Natural killer cell (primary cell): ENCODE data around the gene CD72. TPM values are rescaled to one million over a fixed set of nuclear protein-coding genes. Genes with fewer than 3 reads are reported as not detected.
"Not testable (repeated sequence)": the region's sequence is repeated elsewhere in the genome, so short reads cannot be mapped to it uniquely, and the experiment has no call there.

Experiments used
- ATAC-seq, 3 donors: fragments of 150-1000 bp in 2 of 3; fragments of 200-7000 bp in 1 of 3; cut with Tn5 transposase; 1 replicate in 1 of 3; 2 replicates in 2 of 3; pipeline ENCODE4 v1.10.0; 2021; ENCODE audit warnings: mild to moderate bottlenecking in 2 of 3, moderate library complexity in 2 of 3
- DNase-seq, 2 donors: peaks; one replicate each; pipeline versions ENCODE4 v3.0.0 to v3.0.0-alpha.2; 2013 to 2021; ENCODE audit warnings: mixed read lengths in 1 of 2
- H3K27ac ChIP-seq: one replicate; pipeline ENCODE4 v1.5.1; 2013; ENCODE audit warnings: mild to moderate bottlenecking, low read length
- H3K27me3 ChIP-seq: one replicate; pipeline ENCODE4 v1.6.1; 2013; ENCODE audit warnings: low read length; ENCODE audit not compliant: control insufficient read depth, insufficient read depth
- H3K36me3 ChIP-seq: one replicate; pipeline ENCODE4 v1.6.1; 2013; ENCODE audit warnings: low read length; ENCODE audit not compliant: control insufficient read depth, insufficient read depth
- H3K4me1 ChIP-seq: one replicate; pipeline ENCODE4 v1.6.1; 2013; ENCODE audit warnings: low read length; ENCODE audit not compliant: control insufficient read depth, insufficient read depth
- H3K4me3 ChIP-seq: one replicate; pipeline ENCODE4 v1.5.1; 2013; ENCODE audit warnings: low read length
- H3K9me3 ChIP-seq: one replicate; pipeline ENCODE4 v1.6.1; 2013; ENCODE audit warnings: low read length; ENCODE audit not compliant: control insufficient read depth, insufficient read depth
- H3K27ac Mint-ChIP-seq, 2 donors: one replicate each; pipeline ENCODE4 v1.8.0; 2022; ENCODE audit warnings: mild to moderate bottlenecking in 2 of 2, mixed read lengths in 2 of 2, moderate library complexity in 1 of 2
- H3K27me3 Mint-ChIP-seq, 2 donors: one replicate each; pipeline ENCODE4 v1.8.0; 2022; ENCODE audit warnings: low read depth in 2 of 2, mixed read lengths in 2 of 2
- H3K36me3 Mint-ChIP-seq: one replicate; pipeline ENCODE4 v1.8.0; 2022; ENCODE audit warnings: mixed read lengths
- H3K4me1 Mint-ChIP-seq, 2 donors: one replicate each; pipeline ENCODE4 v1.8.0; 2022; ENCODE audit warnings: mixed read lengths in 2 of 2
- H3K4me3 Mint-ChIP-seq: one replicate; pipeline ENCODE4 v1.8.0; 2022; ENCODE audit warnings: mild to moderate bottlenecking, moderate library complexity, mixed read lengths
- H3K9me3 Mint-ChIP-seq, 2 donors: one replicate each; pipeline ENCODE4 v1.8.0; 2022; ENCODE audit warnings: mixed read lengths in 2 of 2
- WGBS: methylation state at CpG from one replicate; pipeline ENCODE4 v1.1.7; 2013; ENCODE audit warnings: missing lambda C conversion rate; ENCODE audit not compliant: insufficient coverage; 5-methylcytosine and 5-hydroxymethylcytosine counted together
- intact Hi-C: fragments of 100-400 bp; cut with micrococcal nuclease; formaldehyde crosslinking; loops from one replicate; pipeline ENCODE4 v1.14.2; 2022
- total RNA-seq, 4 donors: library from RNA; stranded (reverse); fragments of 120-200 nt in 1 of 4; gene quantifications; one replicate each; pipeline versions ENCODE4 v1.2.3 to v1.2.4, GENCODE V29; 2013 to 2022
- TF ChIP-seq, protein P1 (sequence below): fragments of 200-600 bp; IDR thresholded peaks from one replicate; pipeline ENCODE4 v1.8.0; 2022; ENCODE audit warnings: antibody characterized with exemption

The CD72 gene
- total RNA-seq, 3 donors from 2014 or later (not counting 1 experiment from before 2014, with no cell fraction given): 27.0 to 48.1 (median 32.3) TPM

DNA sequence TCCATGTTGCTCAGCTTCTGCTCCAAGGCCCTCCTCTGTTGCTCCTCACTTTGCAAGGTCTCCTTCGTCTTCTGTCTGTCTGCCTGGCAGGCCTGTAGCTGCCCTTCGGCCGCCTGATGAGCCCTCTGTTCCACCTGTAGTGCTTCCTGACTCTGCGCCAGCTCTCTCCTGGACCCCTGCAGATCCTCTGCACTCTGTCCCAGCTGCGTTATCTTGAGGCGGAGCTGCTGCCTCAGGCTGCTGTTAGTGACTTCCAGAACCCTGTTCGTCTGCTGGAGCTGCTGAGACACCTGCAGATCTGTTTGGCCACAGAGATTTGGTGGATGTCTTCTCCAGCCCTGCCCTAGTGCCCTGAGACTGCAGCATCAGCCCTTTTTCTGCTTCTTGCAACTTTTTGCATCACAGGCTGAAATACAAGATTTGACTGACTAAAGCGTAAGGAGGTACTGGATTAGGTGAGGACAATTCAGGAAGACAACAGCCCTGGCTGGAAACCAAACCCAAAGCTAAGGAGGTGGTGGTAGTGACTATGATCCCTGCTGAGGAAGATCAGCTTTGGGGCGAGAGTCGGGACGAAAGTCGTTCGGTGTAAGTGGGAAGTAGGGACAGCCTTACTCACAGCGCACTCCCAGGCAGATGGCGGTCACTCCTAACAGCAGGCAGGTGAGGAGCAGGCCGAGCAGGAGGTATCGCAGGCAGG lies 2.1 kb downstream of the CD72 start:
- intact Hi-C loops: loop anchor here (2.0 to 5.0 kb wide), 2 partner anchors 43 to 116 kb away; partner anchors contain the start of genes CCDC107, CREB3, RMRP and TLN1
- no peaks in the 10 kb centered on the region for H3K9me3 Mint-ChIP-seq
- peaks cover 58 to 66% of the 10 kb centered on the region in 2 donors for H3K4me1 Mint-ChIP-seq
- DNase-seq: no peak
- peaks cover 49% of the 10 kb centered on the region for H3K4me1 ChIP-seq
- peaks cover 8% of the 10 kb centered on the region for H3K36me3 Mint-ChIP-seq
- H3K27me3 ChIP-seq: no peaks in the 10 kb centered on the region
- no peaks in the 10 kb centered on the region for H3K36me3 ChIP-seq
- H3K27me3 Mint-ChIP-seq: no peaks in the 10 kb centered on the region
- WGBS: 84% methylated on average over 17 of the region's 17 CpGs
- peak overlapping the region; percentile 55 for H3K4me3 ChIP-seq
- H3K27ac ChIP-seq: peak overlapping the region; percentile 97
- H3K27ac Mint-ChIP-seq: peak overlapping the region; percentile 98 to 99
- no peaks in the 10 kb centered on the region for H3K9me3 ChIP-seq
- H3K4me3 Mint-ChIP-seq: peak overlapping the region; percentile 96
- TF ChIP-seq, protein P1, sequence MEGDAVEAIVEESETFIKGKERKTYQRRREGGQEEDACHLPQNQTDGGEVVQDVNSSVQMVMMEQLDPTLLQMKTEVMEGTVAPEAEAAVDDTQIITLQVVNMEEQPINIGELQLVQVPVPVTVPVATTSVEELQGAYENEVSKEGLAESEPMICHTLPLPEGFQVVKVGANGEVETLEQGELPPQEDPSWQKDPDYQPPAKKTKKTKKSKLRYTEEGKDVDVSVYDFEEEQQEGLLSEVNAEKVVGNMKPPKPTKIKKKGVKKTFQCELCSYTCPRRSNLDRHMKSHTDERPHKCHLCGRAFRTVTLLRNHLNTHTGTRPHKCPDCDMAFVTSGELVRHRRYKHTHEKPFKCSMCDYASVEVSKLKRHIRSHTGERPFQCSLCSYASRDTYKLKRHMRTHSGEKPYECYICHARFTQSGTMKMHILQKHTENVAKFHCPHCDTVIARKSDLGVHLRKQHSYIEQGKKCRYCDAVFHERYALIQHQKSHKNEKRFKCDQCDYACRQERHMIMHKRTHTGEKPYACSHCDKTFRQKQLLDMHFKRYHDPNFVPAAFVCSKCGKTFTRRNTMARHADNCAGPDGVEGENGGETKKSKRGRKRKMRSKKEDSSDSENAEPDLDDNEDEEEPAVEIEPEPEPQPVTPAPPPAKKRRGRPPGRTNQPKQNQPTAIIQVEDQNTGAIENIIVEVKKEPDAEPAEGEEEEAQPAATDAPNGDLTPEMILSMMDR: no peak
- ATAC-seq: no peak

DNA sequence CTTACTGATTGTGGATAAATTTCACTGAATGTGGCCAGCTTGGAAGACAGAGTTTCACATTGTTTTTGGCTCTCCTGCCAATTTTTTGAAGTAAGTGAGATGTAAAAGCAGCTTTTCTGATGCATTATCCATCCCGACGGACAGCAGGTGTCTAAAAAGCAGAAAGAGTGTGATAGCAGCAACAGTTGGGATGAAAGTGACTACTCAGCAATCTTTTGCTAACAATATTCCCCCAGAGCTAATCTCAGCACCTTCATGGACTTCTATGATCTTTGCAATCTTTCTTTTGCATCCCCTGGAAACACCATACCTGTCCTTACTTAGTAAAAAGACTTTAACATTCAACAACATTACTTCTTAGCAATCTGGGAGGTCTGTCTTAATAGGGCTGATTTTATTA lies 5.4 kb downstream of the CD72 start:
- H3K4me1 ChIP-seq: peaks cover 21% of the 10 kb centered on the region

DNA sequence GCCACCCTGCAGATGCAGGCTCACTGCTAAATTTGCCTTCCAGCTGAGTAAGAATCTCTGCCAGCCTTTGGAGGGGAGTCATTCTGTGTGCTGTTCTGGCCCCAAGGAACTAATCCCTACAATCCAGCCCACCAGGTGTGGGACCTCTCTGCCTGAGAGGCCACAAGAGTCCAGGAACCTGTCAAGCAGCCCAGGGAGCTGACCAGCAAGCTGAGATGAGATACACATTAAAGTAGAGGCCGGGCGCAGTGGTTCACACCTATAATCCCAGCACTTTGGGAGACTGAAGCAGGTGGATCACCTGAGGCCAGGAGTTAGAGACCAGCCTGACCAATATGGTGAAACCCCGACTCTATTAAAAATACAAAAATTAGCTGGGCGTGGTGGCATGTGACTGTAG lies 6.1 kb downstream of the CD72 start:
- Histone ChIP-seq H3K36me3 (peaks cover 34% of the 10 kb centered on the region), H3K4me1 (peaks cover 18% of the 10 kb centered on the region)
- H3K27me3 Mint-ChIP-seq, H3K4me3 ChIP-seq, H3K36me3 Mint-ChIP-seq, H3K9me3 Mint-ChIP-seq, H3K27ac ChIP-seq, intact Hi-C loops, H3K27ac Mint-ChIP-seq, H3K27me3 ChIP-seq, H3K9me3 ChIP-seq, ATAC-seq, H3K4me3 Mint-ChIP-seq, DNase-seq: not testable (repeated sequence)
- peaks cover 36% of the 10 kb centered on the region in 2 donors for H3K4me1 Mint-ChIP-seq
- 97% methylated on average over 4 of the region's 4 CpGs for WGBS

More for the DNA sequence above, 5.4 kb downstream of the CD72 start:
- Mint-ChIP-seq H3K36me3 (peaks cover 8% of the 10 kb centered on the region), H3K9me3 (no peaks in the 10 kb centered on the region), H3K4me1 (peaks cover 37 to 40% of the 10 kb centered on the region in 2 donors), H3K27ac (no peak overlapping the region), H3K4me3 (no peak overlapping the region), H3K27me3 (no peaks in the 10 kb centered on the region)
- DNase-seq: no peak
- ATAC-seq: no peak
- H3K9me3 ChIP-seq: no peaks in the 10 kb centered on the region
- H3K4me3 ChIP-seq: no peak overlapping the region
- peaks cover 27% of the 10 kb centered on the region for H3K36me3 ChIP-seq
- 96% methylated on average over 2 of the region's 2 CpGs for WGBS
- H3K27me3 ChIP-seq: no peaks in the 10 kb centered on the region
- TF ChIP-seq, protein P1: no peak
- no peak overlapping the region for H3K27ac ChIP-seq
- intact Hi-C loops: no loop called here

DNA sequence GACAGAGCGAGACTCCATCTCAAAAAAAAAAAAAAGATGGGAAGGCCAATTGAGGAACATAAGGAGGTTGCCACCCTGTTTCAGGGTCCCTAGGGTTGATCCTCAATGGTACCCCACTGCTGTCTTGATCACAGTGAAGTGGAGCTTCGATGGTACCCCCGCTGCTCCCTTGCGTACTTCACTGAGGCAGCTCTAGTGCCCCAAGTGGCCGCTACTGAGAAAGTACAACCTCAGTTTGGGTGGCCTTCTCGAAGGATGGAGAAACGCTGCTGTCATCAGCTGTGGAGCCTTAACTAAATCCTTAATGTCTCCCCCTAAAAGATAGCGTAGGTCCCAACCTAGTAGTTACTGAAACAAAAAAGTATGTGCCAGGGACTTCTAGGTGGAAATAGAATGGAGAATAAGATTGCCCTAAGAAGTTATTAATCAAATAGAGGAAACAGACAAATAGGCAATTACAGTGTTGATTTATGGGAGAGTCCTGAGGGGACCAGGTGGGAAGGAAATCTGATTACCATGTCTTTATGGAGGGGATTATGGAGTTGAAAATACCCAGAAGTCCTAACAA lies 6.9 kb downstream of the CD72 start:
- DNase-seq (peak; percentile 39 to 80), ATAC-seq (peak; percentile 73 to 99 (median 88))
- Histone ChIP-seq H3K4me3 (no peak overlapping the region), H3K9me3 (no peaks in the 10 kb centered on the region), H3K27me3 (no peaks in the 10 kb centered on the region), H3K4me1 (peaks cover 19% of the 10 kb centered on the region), H3K27ac (no peak overlapping the region), H3K36me3 (peaks cover 39% of the 10 kb centered on the region)
- intact Hi-C loops: no loop called here
- TF ChIP-seq, protein P1: peak; percentile 64
- Mint-ChIP-seq H3K36me3 (peaks cover 8% of the 10 kb centered on the region), H3K9me3 (no peaks in the 10 kb centered on the region), H3K4me1 (peaks cover 32 to 34% of the 10 kb centered on the region in 2 donors), H3K27me3 (no peaks in the 10 kb centered on the region), H3K27ac (peak overlapping the region; percentile 65 to 80), H3K4me3 (no peak overlapping the region)
- 26% methylated on average over 8 of the region's 8 CpGs for WGBS
